H1 (cell line): ENCODE measurements around the gene ING5.

ENCODE experiments used
- BRCA1 ChIP-seq: IDR thresholded peaks from 2 replicates; pipeline ENCODE4 v1.6.1; 2012; ENCODE audit warnings: low read depth, low read length, improper control_type of control experiment
- CTCF ChIP-seq, 3 experiments: IDR thresholded peaks; 1 replicate in 2 of 3; 2 replicates in 1 of 3; pipeline versions ENCODE4 v1.5.1 to v1.6.1; 2011; ENCODE audit warnings: low read length in 3 of 3, mild to moderate bottlenecking in 3 of 3, inconsistent platforms in 2 of 3, low read depth in 1 of 3, moderate library complexity in 1 of 3; ENCODE audit not compliant: insufficient read depth in 1 of 3; ENCODE audit errors: control extremely low read depth in 1 of 3
- EZH2 ChIP-seq: fragments of 200-600 bp; sonication (generic); IDR thresholded peaks from 2 replicates; pipeline ENCODE4 v1.7.1; 2012; ENCODE audit warnings: low read depth, mild to moderate bottlenecking, moderate library complexity, low read length, inconsistent platforms; ENCODE audit not compliant: severe bottlenecking
- FOSL1 ChIP-seq: IDR thresholded peaks from 2 replicates; pipeline ENCODE4 v1.6.1; 2011; ENCODE audit warnings: mild to moderate bottlenecking, low read depth, low read length, moderate library complexity; ENCODE audit not compliant: insufficient read depth
- JUND ChIP-seq: IDR thresholded peaks from 2 replicates; pipeline ENCODE4 v1.6.1; 2011; ENCODE audit warnings: mild to moderate bottlenecking, improper control_type of control experiment, low read length
- POLR2A ChIP-seq, 2 experiments: IDR thresholded peaks; 1 replicate in 1 of 2; 2 replicates in 1 of 2; pipeline ENCODE4 v1.6.1; 2011; ENCODE audit warnings: low read depth in 2 of 2, low read length in 2 of 2, mild to moderate bottlenecking in 2 of 2; ENCODE audit errors: control extremely low read depth in 1 of 2
- SAP30 ChIP-seq: fragments of 300-600 bp; sonication (generic); IDR thresholded peaks from 2 replicates; pipeline ENCODE4 v1.7.1; 2012; ENCODE audit warnings: low read length, moderate library complexity, mild to moderate bottlenecking, inconsistent platforms; ENCODE audit not compliant: insufficient read depth, insufficient replicate concordance
- SIN3A ChIP-seq, 2 experiments: IDR thresholded peaks in 1 of 2; conservative IDR thresholded peaks in 1 of 2; 2 replicates each; pipeline ENCODE4 v1.6.1; 2011 to 2012; ENCODE audit warnings: low read length in 2 of 2, improper control_type of control experiment in 1 of 2, low read depth in 1 of 2, mild to moderate bottlenecking in 1 of 2
- ZNF274 ChIP-seq: IDR thresholded peaks from 2 replicates; pipeline ENCODE4 v1.7.0; 2012; ENCODE audit warnings: low read length, borderline replicate concordance; ENCODE audit errors: extremely low read depth

- TF ChIP-seq JUND, result no peak
- TF ChIP-seq ZNF274, result no peak
- TF ChIP-seq POLR2A (IDR thresholded peaks at IDR 0.05; ENCODE audit: control extremely low read depth in 1 of 2, low read depth in 2 of 2, low read length in 2 of 2), result no peak
- TF ChIP-seq FOSL1, result no peak
- no peak for TF ChIP-seq CTCF (IDR thresholded peaks at IDR 0.05; ENCODE audit: control extremely low read depth in 1 of 3, insufficient read depth in 1 of 3, low read depth in 1 of 3, low read length in 3 of 3)
- no peak for TF ChIP-seq BRCA1
- no peak for TF ChIP-seq SAP30
- TF ChIP-seq SIN3A (conservative IDR thresholded peaks at IDR 0.05 in 1 of 2, IDR thresholded peaks at IDR 0.05 in 1 of 2; ENCODE audit: low read depth in 1 of 2, low read length in 2 of 2), result no peak
- TF ChIP-seq EZH2, result no peak
Measured at GRCh38 chr2:241724975-241725870, 23.4 kb downstream of the ING5 start.
